Gastrocnemius medialis (tissue), 4 donors: Measurements from ENCODE around the gene PPP1R13L.

ENCODE experiments used
- POLR2A ChIP-seq, 2 donors: fragments of 450-650 bp; IDR thresholded peaks; one replicate each; pipeline ENCODE4 v1.6.1; 2017; ENCODE audit warnings: antibody characterized with exemption in 2 of 2, mild to moderate bottlenecking in 2 of 2, moderate library complexity in 2 of 2
- TF ChIP-seq, protein P1 (sequence below), 5 experiments: fragments of 450-650 bp in 3 of 5; fragments of 200-600 bp in 2 of 5; sonication (generic) in 2 of 5; IDR thresholded peaks in 4 of 5; conservative IDR thresholded peaks in 1 of 5; 1 replicate in 4 of 5; 2 replicates in 1 of 5; pipeline ENCODE4 v1.5.1; 2016 to 2019; ENCODE audit warnings: antibody characterized with exemption in 5 of 5, mild to moderate bottlenecking in 3 of 5, moderate library complexity in 3 of 5

DNA sequence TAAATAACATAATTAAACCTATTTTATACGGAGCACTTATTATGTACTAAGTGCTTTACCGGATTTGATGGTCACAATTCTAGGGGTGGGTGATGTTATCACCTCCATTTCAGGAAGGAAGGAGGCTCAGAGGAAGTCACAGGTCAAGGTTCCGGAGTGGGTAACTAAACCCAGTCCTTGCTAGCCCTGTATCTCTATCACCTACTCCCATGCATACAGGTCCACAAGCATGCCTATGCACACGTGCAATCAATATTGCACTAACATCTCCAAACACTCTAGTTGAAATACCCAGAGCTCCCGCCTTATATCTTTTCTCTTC, 45.1 kb upstream of the PPP1R13L start:
- TF ChIP-seq, protein P1, sequence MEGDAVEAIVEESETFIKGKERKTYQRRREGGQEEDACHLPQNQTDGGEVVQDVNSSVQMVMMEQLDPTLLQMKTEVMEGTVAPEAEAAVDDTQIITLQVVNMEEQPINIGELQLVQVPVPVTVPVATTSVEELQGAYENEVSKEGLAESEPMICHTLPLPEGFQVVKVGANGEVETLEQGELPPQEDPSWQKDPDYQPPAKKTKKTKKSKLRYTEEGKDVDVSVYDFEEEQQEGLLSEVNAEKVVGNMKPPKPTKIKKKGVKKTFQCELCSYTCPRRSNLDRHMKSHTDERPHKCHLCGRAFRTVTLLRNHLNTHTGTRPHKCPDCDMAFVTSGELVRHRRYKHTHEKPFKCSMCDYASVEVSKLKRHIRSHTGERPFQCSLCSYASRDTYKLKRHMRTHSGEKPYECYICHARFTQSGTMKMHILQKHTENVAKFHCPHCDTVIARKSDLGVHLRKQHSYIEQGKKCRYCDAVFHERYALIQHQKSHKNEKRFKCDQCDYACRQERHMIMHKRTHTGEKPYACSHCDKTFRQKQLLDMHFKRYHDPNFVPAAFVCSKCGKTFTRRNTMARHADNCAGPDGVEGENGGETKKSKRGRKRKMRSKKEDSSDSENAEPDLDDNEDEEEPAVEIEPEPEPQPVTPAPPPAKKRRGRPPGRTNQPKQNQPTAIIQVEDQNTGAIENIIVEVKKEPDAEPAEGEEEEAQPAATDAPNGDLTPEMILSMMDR (IDR thresholded peaks at IDR 0.05 in 4 of 5, conservative IDR thresholded peaks at IDR 0.05 in 1 of 5): no peak
- no peak for TF ChIP-seq POLR2A (IDR thresholded peaks at IDR 0.05)
